Measurements from ENCODE around the gene TRAPPC3.

DNA sequence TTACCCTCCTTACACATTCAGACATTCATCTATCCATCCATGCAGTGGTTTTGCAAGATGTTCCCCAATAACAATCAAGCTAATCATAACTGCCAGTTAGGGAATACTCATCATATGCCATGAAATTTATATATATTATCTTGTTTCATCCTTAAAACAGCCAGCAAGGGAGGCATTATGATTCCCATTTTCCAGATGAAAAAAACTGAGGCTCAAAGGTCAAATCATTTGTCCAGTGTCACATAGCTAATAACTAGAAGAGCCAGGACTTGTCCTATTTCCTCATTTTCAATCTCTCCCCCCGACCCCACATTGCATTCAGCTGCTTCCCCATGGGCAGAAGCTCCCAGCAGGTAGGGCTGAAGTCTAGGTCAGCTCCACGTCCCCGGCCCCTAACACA, 17.3 kb downstream of the TRAPPC3 start:
- TF ChIP-seq, protein P1, sequence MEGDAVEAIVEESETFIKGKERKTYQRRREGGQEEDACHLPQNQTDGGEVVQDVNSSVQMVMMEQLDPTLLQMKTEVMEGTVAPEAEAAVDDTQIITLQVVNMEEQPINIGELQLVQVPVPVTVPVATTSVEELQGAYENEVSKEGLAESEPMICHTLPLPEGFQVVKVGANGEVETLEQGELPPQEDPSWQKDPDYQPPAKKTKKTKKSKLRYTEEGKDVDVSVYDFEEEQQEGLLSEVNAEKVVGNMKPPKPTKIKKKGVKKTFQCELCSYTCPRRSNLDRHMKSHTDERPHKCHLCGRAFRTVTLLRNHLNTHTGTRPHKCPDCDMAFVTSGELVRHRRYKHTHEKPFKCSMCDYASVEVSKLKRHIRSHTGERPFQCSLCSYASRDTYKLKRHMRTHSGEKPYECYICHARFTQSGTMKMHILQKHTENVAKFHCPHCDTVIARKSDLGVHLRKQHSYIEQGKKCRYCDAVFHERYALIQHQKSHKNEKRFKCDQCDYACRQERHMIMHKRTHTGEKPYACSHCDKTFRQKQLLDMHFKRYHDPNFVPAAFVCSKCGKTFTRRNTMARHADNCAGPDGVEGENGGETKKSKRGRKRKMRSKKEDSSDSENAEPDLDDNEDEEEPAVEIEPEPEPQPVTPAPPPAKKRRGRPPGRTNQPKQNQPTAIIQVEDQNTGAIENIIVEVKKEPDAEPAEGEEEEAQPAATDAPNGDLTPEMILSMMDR (IDR thresholded peaks at IDR 0.05), result no peak
- no peak for TF ChIP-seq ZFX (IDR thresholded peaks at IDR 0.05; ENCODE audit: borderline replicate concordance)
